ENCODE results near the gene HEPACAM.
A peak's percentile ranks its signal among the peaks of the same experiment; 100 is the strongest.
"Not testable (repeated sequence)": the region's sequence is repeated elsewhere in the genome, so short reads cannot be mapped to it uniquely, and the experiment has no call there.

Gene HEPACAM, protein sequence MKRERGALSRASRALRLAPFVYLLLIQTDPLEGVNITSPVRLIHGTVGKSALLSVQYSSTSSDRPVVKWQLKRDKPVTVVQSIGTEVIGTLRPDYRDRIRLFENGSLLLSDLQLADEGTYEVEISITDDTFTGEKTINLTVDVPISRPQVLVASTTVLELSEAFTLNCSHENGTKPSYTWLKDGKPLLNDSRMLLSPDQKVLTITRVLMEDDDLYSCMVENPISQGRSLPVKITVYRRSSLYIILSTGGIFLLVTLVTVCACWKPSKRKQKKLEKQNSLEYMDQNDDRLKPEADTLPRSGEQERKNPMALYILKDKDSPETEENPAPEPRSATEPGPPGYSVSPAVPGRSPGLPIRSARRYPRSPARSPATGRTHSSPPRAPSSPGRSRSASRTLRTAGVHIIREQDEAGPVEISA

DNA sequence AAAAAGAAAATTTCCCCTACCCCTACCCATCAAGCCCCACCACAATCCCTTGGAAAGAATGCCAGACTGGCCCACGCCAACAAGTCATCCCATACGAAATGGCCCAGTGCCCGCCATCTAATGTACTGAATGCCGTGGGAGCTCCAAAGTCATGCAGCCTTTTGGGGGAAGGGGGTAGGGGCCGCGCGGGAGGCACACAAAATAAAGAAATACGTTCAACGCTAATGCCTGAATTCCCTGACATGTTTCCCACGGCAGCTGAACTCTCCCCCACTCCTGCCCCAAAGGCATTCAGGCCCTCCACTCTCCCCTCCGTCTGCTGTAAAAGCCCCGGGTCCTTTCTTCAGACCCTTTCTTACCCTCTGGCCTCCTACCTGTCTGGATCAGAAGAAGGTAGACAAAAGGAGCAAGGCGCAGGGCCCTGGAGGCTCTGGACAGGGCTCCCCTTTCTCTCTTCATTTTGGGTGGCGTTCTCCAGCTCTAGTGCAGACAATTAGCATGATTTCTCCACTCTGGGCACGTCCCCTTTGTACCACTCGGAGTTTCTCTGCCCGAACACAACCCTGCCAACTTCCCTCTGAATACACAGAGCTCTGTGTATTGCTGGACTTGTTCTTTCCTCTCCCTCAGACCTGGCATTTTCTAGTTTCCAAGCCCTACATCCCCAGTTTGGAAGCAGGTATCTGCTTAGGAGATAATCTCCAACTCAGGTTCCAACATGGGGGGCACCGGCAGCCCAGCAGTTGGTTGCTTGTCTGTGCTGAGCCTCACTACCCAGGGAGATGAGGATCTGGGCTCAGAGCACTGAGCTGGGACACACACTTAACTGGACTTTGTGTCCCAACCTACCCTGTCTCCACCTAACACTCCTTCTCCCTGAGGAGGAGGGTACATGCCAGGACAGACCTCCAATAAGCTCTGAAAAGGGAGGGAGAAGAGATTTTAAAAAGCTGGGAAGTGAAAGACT is at the start of gene HEPACAM:
Gene HEPACAM, minus strand, starts transcription at position 500 of the 967 bp plus-strand sequence. Its CDS starts 41 bp downstream, at position 459.
- ATAC-seq, result no peak
- Mint-ChIP-seq H3K36me3 (ENCODE audit: low read depth) (no peaks in the 10 kb centered on the region), H3K4me1 (peaks cover 2% of the 10 kb centered on the region), H3K4me3 (no peak within 1 kb of the TSS), H3K27ac (no peak within 1 kb of the TSS), H3K27me3 (peaks cover 2% of the 10 kb centered on the region), H3K9me3 (no peaks in the 10 kb centered on the region)
- DNase-seq, result no peak

DNA sequence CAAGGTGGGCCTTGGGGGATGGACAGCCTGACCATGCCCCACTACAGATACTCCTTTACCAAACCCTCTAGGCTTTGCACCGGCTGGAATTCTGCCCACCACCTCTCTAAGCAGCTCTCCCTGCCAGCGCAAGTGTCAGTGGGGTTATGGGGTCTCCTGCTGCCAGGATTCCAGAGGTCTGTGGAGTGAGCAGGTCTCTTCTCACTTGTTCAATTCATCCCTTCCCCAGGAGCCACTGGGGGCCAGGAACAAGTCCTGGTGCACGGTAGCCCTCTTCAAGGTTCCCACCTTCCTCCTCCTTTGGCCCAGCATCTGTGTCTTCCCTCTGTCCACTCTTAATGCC is 48.6 kb upstream of the HEPACAM start:
- Mint-ChIP-seq H3K4me3 (no peak overlapping the region), H3K4me1 (no peaks in the 10 kb centered on the region), H3K27me3 (no peaks in the 10 kb centered on the region), H3K9me3 (peaks cover 28% of the 10 kb centered on the region), H3K27ac (no peak overlapping the region), H3K36me3 (ENCODE audit: low read depth) (peaks cover 59% of the 10 kb centered on the region)
- DNase-seq (no peak), ATAC-seq (no peak)

DNA sequence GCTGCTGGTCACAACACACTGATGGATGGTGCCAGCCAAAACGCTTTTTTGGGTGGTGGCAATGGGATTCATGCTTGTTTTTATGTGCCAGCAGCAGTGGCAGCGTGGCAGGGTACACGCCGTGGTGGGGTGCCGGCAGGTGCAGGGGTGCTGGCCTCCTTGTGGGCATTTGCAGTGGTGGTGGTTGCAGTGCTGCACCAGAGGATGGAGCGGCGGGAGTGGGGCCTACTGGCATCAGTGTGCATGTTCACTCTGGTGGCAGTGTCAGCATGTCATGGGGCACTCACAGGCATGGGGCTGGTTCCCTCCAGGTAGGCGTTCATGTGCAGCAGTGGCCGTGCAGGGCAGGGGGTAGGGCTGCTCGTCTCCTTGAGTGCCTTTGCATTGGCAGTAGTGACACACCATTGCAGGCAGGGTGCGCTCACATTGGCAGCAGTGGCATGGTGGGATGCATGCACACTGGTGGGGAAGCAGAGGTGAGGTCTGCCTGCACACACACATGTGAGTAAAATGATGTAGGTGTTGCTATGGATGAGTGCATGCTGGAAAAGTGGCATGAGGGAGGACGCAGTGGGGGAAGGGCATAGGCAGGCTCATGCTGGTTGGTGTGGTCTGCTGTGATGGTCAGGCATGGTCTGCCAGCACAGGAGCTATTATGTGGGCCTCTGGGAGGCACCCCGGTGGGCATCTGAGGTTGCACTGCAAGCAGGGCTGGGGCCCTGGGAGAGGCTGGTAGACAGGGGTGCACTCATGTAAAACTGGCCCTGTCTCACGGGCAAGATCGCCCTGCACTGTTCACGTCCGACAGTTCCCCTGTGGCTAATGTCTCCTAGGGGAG is 48.0 kb upstream of the HEPACAM start:
- no peak for DNase-seq
- no peak overlapping the region for H3K27ac Mint-ChIP-seq
- no peak overlapping the region for H3K4me3 Mint-ChIP-seq

DNA sequence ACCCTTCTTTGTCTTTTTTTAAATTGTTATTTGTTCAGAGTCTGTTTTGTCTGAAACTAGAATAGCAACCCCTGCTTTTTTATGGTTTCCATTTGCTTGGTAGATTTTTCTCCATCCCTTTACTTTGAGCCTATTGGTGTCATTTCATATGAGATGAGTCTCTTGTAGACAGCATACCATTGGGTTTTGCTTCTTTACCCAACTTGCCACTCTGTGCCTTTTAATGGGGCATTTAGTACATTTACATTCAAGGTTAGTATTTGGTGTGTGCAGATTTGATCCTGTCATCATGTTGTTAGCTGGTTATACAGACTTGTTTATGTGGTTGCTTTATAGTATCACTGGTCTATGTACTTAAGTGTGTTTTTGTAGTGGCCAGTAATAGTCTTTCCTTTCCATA is 46.2 kb upstream of the HEPACAM start:
- H3K27me3 Mint-ChIP-seq, result no peaks in the 10 kb centered on the region
- peaks cover 59% of the 10 kb centered on the region for H3K36me3 Mint-ChIP-seq (ENCODE audit: low read depth)
- H3K9me3 Mint-ChIP-seq, result peaks cover 28% of the 10 kb centered on the region
- no peaks in the 10 kb centered on the region for H3K4me1 Mint-ChIP-seq
- DNase-seq (no peak), ATAC-seq (no peak)
- no peak overlapping the region for H3K4me3 Mint-ChIP-seq
- H3K27ac Mint-ChIP-seq, result no peak overlapping the region

More for the DNA sequence above, 48.0 kb upstream of the HEPACAM start:
- Mint-ChIP-seq H3K27me3 (no peaks in the 10 kb centered on the region), H3K36me3 (ENCODE audit: low read depth) (peaks cover 60% of the 10 kb centered on the region), H3K4me1 (no peaks in the 10 kb centered on the region), H3K9me3 (peaks cover 28% of the 10 kb centered on the region)
- ATAC-seq, result no peak

DNA sequence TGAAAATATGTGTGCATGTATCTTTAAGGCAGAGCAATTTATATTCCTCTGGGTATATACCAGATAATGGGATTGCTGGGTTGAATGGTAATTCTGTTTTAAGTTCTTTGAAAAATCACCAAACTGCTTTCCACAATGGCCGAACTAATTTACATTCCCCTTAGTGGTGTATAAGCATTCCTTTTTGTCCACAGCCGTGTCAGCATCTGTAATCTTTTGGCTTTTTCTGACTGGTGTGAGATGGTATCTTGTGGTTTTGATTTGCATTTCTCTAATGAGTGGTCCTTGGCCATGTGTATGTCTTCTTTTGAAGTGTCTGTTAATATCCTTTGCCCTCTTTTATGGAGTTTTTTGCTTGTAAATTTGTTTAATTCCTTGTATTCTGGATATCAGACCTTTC is 42.5 kb upstream of the HEPACAM start:
- ATAC-seq (no peak), DNase-seq (no peak)
- H3K27me3 Mint-ChIP-seq, result no peaks in the 10 kb centered on the region
- no peak overlapping the region for H3K27ac Mint-ChIP-seq
- H3K9me3 Mint-ChIP-seq, result peaks cover 28% of the 10 kb centered on the region
- no peaks in the 10 kb centered on the region for H3K4me1 Mint-ChIP-seq
- H3K36me3 Mint-ChIP-seq (ENCODE audit: low read depth), result peaks cover 51% of the 10 kb centered on the region
- no peak overlapping the region for H3K4me3 Mint-ChIP-seq

DNA sequence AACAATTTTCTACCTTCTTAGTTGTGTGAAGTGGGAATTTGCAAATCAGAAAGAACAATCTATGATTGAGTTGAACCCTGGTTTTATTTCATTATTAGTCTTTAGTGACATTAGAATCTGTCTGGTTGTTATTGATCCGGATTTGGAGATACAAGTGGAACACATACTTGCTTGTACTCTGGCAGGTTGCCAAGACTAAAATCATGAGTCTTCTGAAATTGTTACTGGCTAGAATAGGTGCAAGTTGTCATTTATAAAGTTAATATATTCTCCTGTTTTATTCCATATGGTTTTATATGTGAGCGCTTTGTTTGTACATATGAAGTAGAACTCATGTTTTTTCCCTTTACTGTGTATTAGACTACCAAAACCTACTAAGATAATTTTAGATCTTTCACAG is 41.2 kb upstream of the HEPACAM start:
- Mint-ChIP-seq H3K4me1 (no peaks in the 10 kb centered on the region), H3K36me3 (ENCODE audit: low read depth) (peaks cover 38% of the 10 kb centered on the region), H3K27ac (no peak overlapping the region), H3K9me3 (peaks cover 15% of the 10 kb centered on the region), H3K4me3 (no peak overlapping the region), H3K27me3 (no peaks in the 10 kb centered on the region)
- ATAC-seq (no peak), DNase-seq (no peak)

DNA sequence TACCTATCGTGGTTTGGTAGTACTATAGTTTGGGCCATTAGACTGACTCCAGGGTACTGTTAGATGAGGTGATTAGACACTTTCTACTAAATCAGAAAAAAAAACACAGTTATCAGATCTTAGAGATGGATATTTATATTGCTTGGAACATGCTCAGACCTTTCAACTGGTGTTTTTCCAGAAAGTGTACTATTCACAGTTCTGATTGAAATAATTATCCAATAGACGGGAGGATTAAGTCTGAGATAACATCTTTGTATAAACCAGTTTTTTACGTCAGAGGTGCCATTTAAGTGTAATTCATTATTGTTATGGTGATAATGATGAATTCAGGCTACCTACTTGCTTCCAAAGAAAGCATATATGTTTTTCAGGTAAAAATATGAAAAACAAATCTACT is 40.7 kb upstream of the HEPACAM start:
- Mint-ChIP-seq H3K4me1 (no peaks in the 10 kb centered on the region), H3K4me3 (no peak overlapping the region), H3K36me3 (ENCODE audit: low read depth) (peaks cover 33% of the 10 kb centered on the region), H3K27me3 (no peaks in the 10 kb centered on the region), H3K9me3 (peaks cover 10% of the 10 kb centered on the region), H3K27ac (no peak overlapping the region)
- ATAC-seq (no peak), DNase-seq (no peak)

DNA sequence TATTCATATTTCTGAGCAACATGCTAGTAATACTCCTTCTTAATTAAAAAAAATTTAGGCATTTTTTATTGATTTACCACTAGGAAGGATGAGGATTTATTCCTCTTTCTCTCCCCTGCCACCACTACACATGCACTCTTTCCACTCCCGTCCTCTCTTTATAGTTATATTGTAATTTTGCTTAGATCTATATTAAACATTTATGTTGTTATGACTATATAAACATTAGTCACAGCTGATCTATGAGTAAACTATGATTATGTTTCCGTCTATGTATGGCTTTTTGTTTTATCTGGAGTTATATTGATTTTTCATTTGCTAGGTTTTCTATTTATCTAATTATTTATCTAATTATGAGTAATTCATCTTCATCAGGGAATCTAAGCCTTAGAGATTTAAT is 36.0 kb upstream of the HEPACAM start:
- Mint-ChIP-seq H3K9me3 (no peaks in the 10 kb centered on the region), H3K4me1 (no peaks in the 10 kb centered on the region), H3K4me3 (no peak overlapping the region), H3K27me3 (no peaks in the 10 kb centered on the region), H3K27ac (no peak overlapping the region), H3K36me3 (ENCODE audit: low read depth) (peaks cover 3% of the 10 kb centered on the region)
- ATAC-seq, result no peak
- DNase-seq, result no peak

DNA sequence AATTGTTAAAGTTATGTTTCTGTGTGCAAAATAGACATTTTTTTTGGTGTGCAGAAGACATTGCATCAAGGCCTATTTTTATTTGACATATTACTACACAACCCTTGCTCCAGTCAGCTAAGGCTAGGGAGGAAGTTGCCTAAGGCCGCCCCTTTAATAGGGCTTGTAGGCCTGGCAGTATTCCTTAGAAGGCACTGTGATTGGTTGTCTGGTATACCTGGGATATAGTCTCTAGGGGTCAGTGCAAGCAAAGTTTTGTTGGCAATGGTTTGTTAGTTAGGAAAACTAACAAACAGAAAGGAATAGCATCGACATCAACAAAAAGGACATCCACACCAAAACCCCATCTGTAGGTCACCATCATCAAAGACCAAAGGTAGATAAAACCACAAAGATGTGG is 35.1 kb upstream of the HEPACAM start:
- DNase-seq, result no peak
- no peak overlapping the region for H3K27ac Mint-ChIP-seq
- no peaks in the 10 kb centered on the region for H3K9me3 Mint-ChIP-seq
- no peak for ATAC-seq
- H3K4me1 Mint-ChIP-seq, result no peaks in the 10 kb centered on the region
- no peaks in the 10 kb centered on the region for H3K27me3 Mint-ChIP-seq
- H3K4me3 Mint-ChIP-seq, result no peak overlapping the region
- peaks cover 3% of the 10 kb centered on the region for H3K36me3 Mint-ChIP-seq (ENCODE audit: low read depth)

DNA sequence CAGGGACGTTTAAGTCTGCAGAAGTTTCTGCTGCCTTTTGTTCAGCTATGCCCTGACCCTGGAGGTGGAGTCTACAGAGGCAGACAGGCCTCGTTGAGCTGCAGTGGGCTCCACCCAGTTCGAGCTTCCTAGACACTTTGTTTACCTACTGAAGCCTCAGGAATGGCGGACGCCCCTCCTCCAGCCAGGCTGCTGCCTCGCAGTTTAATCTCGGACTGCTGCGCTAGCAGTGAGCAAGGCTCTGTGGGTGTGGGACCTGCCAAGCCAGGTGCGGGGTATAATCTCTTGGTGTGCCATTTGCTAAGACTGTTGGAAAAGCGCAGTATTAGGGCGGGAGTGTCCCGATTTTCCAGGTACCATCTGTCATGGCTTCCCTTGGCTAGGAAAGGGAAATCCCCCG is 32.4 kb upstream of the HEPACAM start:
- not testable (repeated sequence) for H3K9me3 Mint-ChIP-seq; DNase-seq; H3K27me3 Mint-ChIP-seq; H3K36me3 Mint-ChIP-seq (ENCODE audit: low read depth); H3K4me1 Mint-ChIP-seq; H3K4me3 Mint-ChIP-seq; H3K27ac Mint-ChIP-seq; ATAC-seq

DNA sequence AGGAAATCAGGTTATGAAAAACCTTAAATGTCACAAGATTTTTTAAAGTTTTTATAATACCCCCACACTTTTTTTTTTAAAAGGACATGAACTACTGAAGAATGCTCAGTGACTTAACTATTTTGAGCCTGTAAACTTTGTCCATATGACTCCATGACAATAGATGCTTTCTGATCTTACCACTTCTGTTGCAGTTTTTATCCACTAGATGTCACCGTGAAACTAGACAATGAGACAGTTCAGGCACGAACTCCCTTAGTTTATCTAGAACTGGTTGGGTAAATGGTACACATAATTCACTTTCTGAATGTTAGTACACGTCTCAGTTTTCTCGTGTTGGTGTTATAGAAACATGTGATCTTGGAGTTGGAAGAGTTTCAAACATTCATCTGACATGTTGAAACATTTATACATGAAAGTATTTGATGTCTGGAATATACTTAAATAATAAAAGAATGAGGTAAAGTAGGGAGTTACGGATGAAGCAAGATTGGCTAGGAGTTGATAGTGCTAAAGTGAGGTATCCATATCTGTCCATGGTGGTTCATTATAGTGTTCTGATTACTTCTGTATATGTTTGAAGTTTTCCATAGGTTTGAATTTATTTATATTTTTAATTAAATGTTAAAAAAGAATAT is 26.2 kb upstream of the HEPACAM start:
- peaks cover 2% of the 10 kb centered on the region for H3K36me3 Mint-ChIP-seq (ENCODE audit: low read depth)
- ATAC-seq (peak; percentile 88), DNase-seq (no peak)
- H3K9me3 Mint-ChIP-seq, result no peaks in the 10 kb centered on the region
- H3K4me1 Mint-ChIP-seq, result no peaks in the 10 kb centered on the region
- H3K27ac Mint-ChIP-seq, result no peak overlapping the region
- no peak overlapping the region for H3K4me3 Mint-ChIP-seq
- no peaks in the 10 kb centered on the region for H3K27me3 Mint-ChIP-seq

DNA sequence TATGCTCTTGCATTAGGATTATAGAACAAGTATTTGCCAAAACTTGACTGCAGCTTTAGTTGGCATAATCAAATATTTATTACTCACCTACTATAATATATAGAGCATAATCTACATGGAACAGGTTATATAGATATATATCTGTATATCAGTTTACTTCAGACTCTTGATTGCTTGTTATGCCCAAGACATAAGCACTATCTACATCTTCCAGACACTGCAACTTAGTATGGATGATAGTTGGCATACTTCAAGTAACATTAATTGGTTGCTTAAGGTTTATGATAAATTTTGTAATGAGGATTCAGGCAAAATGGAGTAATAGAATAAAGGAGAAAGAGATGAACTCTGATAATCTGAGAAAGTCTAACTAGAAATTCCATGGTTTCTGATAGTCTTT is 19.2 kb upstream of the HEPACAM start:
- Mint-ChIP-seq H3K27me3 (no peaks in the 10 kb centered on the region), H3K4me1 (no peaks in the 10 kb centered on the region), H3K9me3 (no peaks in the 10 kb centered on the region), H3K27ac (no peak overlapping the region), H3K4me3 (no peak overlapping the region), H3K36me3 (ENCODE audit: low read depth) (no peaks in the 10 kb centered on the region)
- no peak for ATAC-seq
- no peak for DNase-seq

DNA sequence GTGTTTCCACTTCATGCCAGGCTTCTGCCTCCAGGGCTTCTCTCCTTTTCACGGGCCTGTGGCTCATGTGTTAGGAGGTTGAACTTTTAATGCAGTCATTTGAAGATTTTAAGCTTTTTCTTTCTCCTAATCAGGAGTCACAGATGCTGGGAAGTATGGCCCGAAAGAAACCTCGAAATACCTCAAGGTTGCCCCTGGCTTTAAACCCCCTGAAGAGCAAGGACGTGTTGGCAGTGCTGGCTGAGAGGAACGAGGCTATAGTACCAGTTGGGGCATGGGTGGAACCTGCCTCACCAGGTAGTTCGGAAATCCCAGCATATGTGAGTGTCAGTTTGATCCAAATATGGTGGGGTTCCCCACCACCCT is 18.7 kb upstream of the HEPACAM start:
- no peaks in the 10 kb centered on the region for H3K9me3 Mint-ChIP-seq
- no peak for ATAC-seq
- H3K4me3 Mint-ChIP-seq, result no peak overlapping the region
- no peak for DNase-seq
- H3K27ac Mint-ChIP-seq, result no peak overlapping the region
- peaks cover 2% of the 10 kb centered on the region for H3K4me1 Mint-ChIP-seq
- H3K36me3 Mint-ChIP-seq (ENCODE audit: low read depth), result no peaks in the 10 kb centered on the region
- H3K27me3 Mint-ChIP-seq, result no peaks in the 10 kb centered on the region
